Ishikawa (cell line): ENCODE data around the gene ACBD6.

Experiments used
- CREB1 ChIP-seq: IDR thresholded peaks from 2 replicates; pipeline ENCODE4 v1.6.1; 2012; ENCODE audit warnings: low read depth
- EGR1 ChIP-seq: IDR thresholded peaks from 2 replicates; pipeline ENCODE4 v1.6.1; 2012
- NFIC ChIP-seq: IDR thresholded peaks from 2 replicates; pipeline ENCODE4 v1.6.1; 2012
- RAD21 ChIP-seq: IDR thresholded peaks from 2 replicates; pipeline ENCODE4 v1.6.1; 2012; ENCODE audit warnings: low read depth
- YY1 ChIP-seq: IDR thresholded peaks from 2 replicates; pipeline ENCODE4 v1.6.1; 2012; ENCODE audit warnings: low read depth

- no peak for TF ChIP-seq YY1
- no peak for TF ChIP-seq CREB1
- no peak for TF ChIP-seq NFIC
- TF ChIP-seq RAD21: no peak
- TF ChIP-seq EGR1: no peak
Measured at GRCh38 chr1:180484490-180484889, 17.9 kb downstream of the ACBD6 start.
